Peyer's patch (tissue), 4 donors: ENCODE results near the gene CHAC1.

Experiments used
- CTCF ChIP-seq, 6 experiments: fragments of 450-650 bp in 4 of 6; fragments of 200-600 bp in 2 of 6; sonication (generic) in 1 of 6; IDR thresholded peaks; one replicate each; pipeline ENCODE4 v1.5.1; 2017 to 2019; ENCODE audit warnings: antibody characterized with exemption in 6 of 6, mild to moderate bottlenecking in 3 of 6, moderate library complexity in 1 of 6
- POLR2A ChIP-seq, 2 donors: fragments of 450-650 bp; IDR thresholded peaks; one replicate each; pipeline ENCODE4 v1.5.1; 2017; ENCODE audit warnings: antibody characterized with exemption in 2 of 2, mild to moderate bottlenecking in 2 of 2, moderate library complexity in 2 of 2

DNA sequence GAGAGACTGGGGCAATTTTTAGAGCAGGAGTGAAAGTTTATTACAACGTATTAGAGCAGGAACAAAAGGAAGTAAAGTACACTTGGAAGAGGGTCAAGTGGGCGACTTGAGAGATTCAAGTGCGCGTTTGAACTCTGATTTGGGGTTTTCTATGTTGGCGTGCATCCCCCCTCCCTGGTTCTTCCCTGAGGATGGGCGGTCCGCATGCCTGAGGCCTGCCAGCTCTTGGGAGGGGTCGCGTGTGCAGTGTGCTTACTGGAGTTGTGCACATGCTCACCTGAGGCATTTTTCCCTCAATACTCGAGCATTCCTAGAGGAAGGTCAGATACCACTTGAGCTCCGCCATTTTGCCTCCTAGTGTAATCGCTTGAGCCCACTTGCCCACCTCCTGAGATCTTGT is 10.4 kb upstream of the CHAC1 start:
- TF ChIP-seq POLR2A (IDR thresholded peaks at IDR 0.05), result no peak
- TF ChIP-seq CTCF (IDR thresholded peaks at IDR 0.05), result no peak
